HepG2 (cell line): ENCODE results near the gene MYRFL. TPM values are rescaled to one million over a fixed set of nuclear protein-coding genes. Genes with fewer than 3 reads are reported as not detected.

Source experiments
- ATAC-seq: fragments of 200-7000 bp; cut with Tn5 transposase; 3 replicates; pipeline ENCODE4 v1.9.1; 2020; ENCODE audit warnings: mild to moderate bottlenecking, moderate library complexity
- BruUV-seq: library from RNA; stranded (reverse); fragments of 400-500 nt; replicated peaks from 2 replicates; lab custom pipeline; 2021; lab: Mats Ljungman, UMichigan
- CTCF ChIA-PET: fragments of 300-600 bp; formaldehyde crosslinking; extraction: SDS; loops from one replicate; lab custom pipeline; 2021; ENCODE audit warnings: low total read pairs, inconsistent platforms, low intra/inter-chr PET ratio; lab: Yijun Ruan, JAX
- POLR2A ChIA-PET: fragments of 350-600 bp; sonication (Branson Sonifier 250); formaldehyde crosslinking; loops from one replicate; lab custom pipeline; 2020; ENCODE audit warnings: antibody characterized with exemption, inconsistent platforms; lab: Yijun Ruan, JAX
- DNase-seq: peaks from one replicate; pipeline ENCODE4 v3.0.0-alpha.2; 2015; ENCODE audit warnings: low spot score
- FAIRE-seq: peaks from 3 replicates; lab custom pipeline; 2011; peaks lifted over from hg19 to GRCh38; lab: Jason Lieb, UNC
- H2AFZ ChIP-seq: one replicate; pipeline ENCODE4 v1.6.1; 2011; ENCODE audit warnings: low read length, inconsistent platforms
- H3K27ac ChIP-seq: fragments of 300-600 bp; 3 replicates; pipeline ENCODE4 v1.8.0; 2011; ENCODE audit warnings: mixed run types, mild to moderate bottlenecking, mixed read lengths, low read length, inconsistent platforms; ENCODE audit not compliant: insufficient read depth; ENCODE audit errors: extremely low read length
- H3K27me3 ChIP-seq, 2 experiments: fragments of 200-600 bp in 1 of 2; 2 replicates in 1 of 2; 3 replicates in 1 of 2; pipeline versions ENCODE4 v1.6.0 to v1.8.0; 2011; ENCODE audit warnings: low read length in 2 of 2, mild to moderate bottlenecking in 2 of 2, moderate library complexity in 2 of 2, inconsistent platforms in 1 of 2; ENCODE audit not compliant: insufficient read depth in 2 of 2, control insufficient read depth in 1 of 2
- H3K36me3 ChIP-seq, 2 experiments: fragments of 200-600 bp in 1 of 2; replicated peaks in 1 of 2; 2 replicates in 1 of 2; 3 replicates in 1 of 2; pipeline versions ENCODE4 v1.5.1 to v1.8.0; 2011; ENCODE audit warnings: low read length in 2 of 2, inconsistent platforms in 1 of 2; ENCODE audit not compliant: insufficient read depth in 2 of 2, control insufficient read depth in 1 of 2
- H3K4me1 ChIP-seq: 2 replicates; pipeline ENCODE4 v1.5.1; 2012; ENCODE audit warnings: low read length, inconsistent platforms; ENCODE audit not compliant: insufficient read depth
- H3K4me2 ChIP-seq: 2 replicates; pipeline ENCODE4 v1.6.0; 2011; ENCODE audit warnings: low read depth, low read length, inconsistent platforms
- H3K4me3 ChIP-seq, 3 experiments: fragments of 200-600 bp in 1 of 3; sonication (generic), shearing (Covaris generic) in 1 of 3; replicated peaks in 1 of 3; 2 replicates each; pipeline ENCODE4 v1.5.1; 2011 to 2016; ENCODE audit warnings: low read length in 3 of 3, inconsistent platforms in 2 of 3, low read depth in 2 of 3, mild to moderate bottlenecking in 2 of 3, control low read depth in 1 of 3, mixed read lengths in 1 of 3; ENCODE audit not compliant: insufficient read depth in 1 of 3
- H3K79me2 ChIP-seq: one replicate; pipeline ENCODE4 v1.6.1; 2011; ENCODE audit warnings: low read length, inconsistent platforms; ENCODE audit not compliant: insufficient read depth
- H3K9ac ChIP-seq: 2 replicates; pipeline ENCODE4 v1.6.0; 2011; ENCODE audit warnings: mild to moderate bottlenecking, low read depth, low read length, inconsistent platforms; ENCODE audit not compliant: insufficient read depth
- H3K9me3 ChIP-seq: 2 replicates; pipeline ENCODE4 v1.5.1; 2012; ENCODE audit warnings: mild to moderate bottlenecking, low read length
- H4K20me1 ChIP-seq: 2 replicates; pipeline ENCODE4 v1.6.0; 2011; ENCODE audit warnings: inconsistent platforms, mild to moderate bottlenecking, low read length, moderate library complexity; ENCODE audit not compliant: insufficient read depth
- KLF6 ChIP-seq: IDR thresholded peaks from 2 replicates; pipeline ENCODE4 v1.8.0; 2016; ENCODE audit warnings: missing biosample characterization, missing genetic modification reagents
- NFKBIZ ChIP-seq: IDR thresholded peaks from 2 replicates; pipeline ENCODE4 v1.6.1; 2018; ENCODE audit warnings: missing genetic modification reagents, missing compliant biosample characterization
- NR2F2 ChIP-seq: IDR thresholded peaks from 2 replicates; pipeline ENCODE4 v1.6.1; 2012; ENCODE audit warnings: low read depth, inconsistent platforms, borderline replicate concordance
- YEATS4 ChIP-seq: sonication (generic); formaldehyde crosslinking; IDR thresholded peaks from 2 replicates; pipeline ENCODE4 v1.4.0; 2020; ENCODE audit warnings: missing genetic modification reagents, borderline replicate concordance
- ZBTB2 ChIP-seq: sonication (generic); formaldehyde crosslinking; IDR thresholded peaks from 2 replicates; pipeline ENCODE4 v1.8.0; 2022; ENCODE audit warnings: low read depth, missing genetic modification reagents
- ZNF33B ChIP-seq: sonication (generic); formaldehyde crosslinking; IDR thresholded peaks from 2 replicates; pipeline ENCODE4 v1.5.1; 2020; ENCODE audit warnings: mild to moderate bottlenecking, missing genetic modification reagents
- ZNF343 ChIP-seq: sonication (generic); formaldehyde crosslinking; IDR thresholded peaks from 2 replicates; pipeline ENCODE4 v1.4.0; 2020; ENCODE audit warnings: mild to moderate bottlenecking, missing genetic modification reagents
- ZNF777 ChIP-seq: sonication (generic); formaldehyde crosslinking; IDR thresholded peaks from 2 replicates; pipeline ENCODE4 v1.4.0; 2020; ENCODE audit warnings: missing genetic modification reagents
- WGBS: methylation state at CpG from one replicate; pipeline ENCODE4 v1.1.6; 2017; ENCODE audit warnings: low lambda C conversion rate; 5-methylcytosine and 5-hydroxymethylcytosine counted together
- in situ Hi-C: cut with HindIII; loops from 2 replicates; pipeline ENCODE4 v1.10.0; 2017; ENCODE audit warnings: low pct_unique_long_range_greater_than_20kb; ENCODE audit not compliant: extremely low pct_ligation_motif_present
- intact Hi-C: fragments of 100-400 bp; cut with micrococcal nuclease; formaldehyde crosslinking; loops from one replicate; pipeline ENCODE4 v1.10.0; 2022; ENCODE audit not compliant: unreplicated experiment
- polyA plus RNA-seq, 8 experiments: library from polyadenylated mRNA; depleted of rRNA in 3 of 8; stranded (reverse) in 7 of 8; unstranded in 1 of 8; fragments of >200 nt; fragmentation: Illumina TruSeq in 4 of 8; extraction: Trizol in 4 of 8; gene quantifications; 2 replicates each; pipeline versions ENCODE4 v1.2.1 to v1.2.3, GENCODE V29; 2011 to 2016; ENCODE audit warnings: low read depth in 4 of 8, missing spikeins in 1 of 8, mixed read lengths in 1 of 8; ENCODE audit not compliant: insufficient read depth in 1 of 8
- total RNA-seq, 5 experiments: library from RNA; depleted of rRNA; stranded (reverse); fragments of >200 nt; fragmentation: Illumina TruSeq; extraction: Trizol; gene quantifications; 2 replicates each; pipeline ENCODE4 v1.2.3, GENCODE V29; 2016; ENCODE audit warnings: low read depth in 1 of 5
- TF ChIP-seq, protein P1 (sequence below): sonication (generic); formaldehyde crosslinking; IDR thresholded peaks from 2 replicates; pipeline ENCODE4 v1.4.0; 2020; ENCODE audit warnings: mild to moderate bottlenecking, missing genetic modification reagents
- TF ChIP-seq, protein P2 (sequence below): sonication (generic); formaldehyde crosslinking; conservative IDR thresholded peaks from 2 replicates; pipeline ENCODE4 v1.4.0; 2020; ENCODE audit warnings: missing genetic modification reagents
- TF ChIP-seq, protein P3 (sequence below): IDR thresholded peaks from 2 replicates; pipeline ENCODE4 v1.6.1; 2012; ENCODE audit warnings: inconsistent platforms

Gene MYRFL
- total and polyA plus RNA-seq, 2 of the 13 experiments (the other 11 are each of a cell fraction or from before 2014, with no cell fraction given): 0.09 to 0.11 TPM

- POLR2A ChIA-PET: no interaction called here
- no peak overlapping the region for H3K4me2 ChIP-seq
- H3K4me1 ChIP-seq: no peaks in the 10 kb centered on the region
- H3K79me2 ChIP-seq: no peaks in the 10 kb centered on the region
- no peak overlapping the region for H3K27ac ChIP-seq
- 19% methylated on average over 5 of the region's 5 CpGs for WGBS
- no peak for FAIRE-seq
- no peak for TF ChIP-seq KLF6
- TF ChIP-seq ZNF33B (CRISPR knock-in tag): no peak
- TF ChIP-seq YEATS4: no peak
- TF ChIP-seq, protein P1, sequence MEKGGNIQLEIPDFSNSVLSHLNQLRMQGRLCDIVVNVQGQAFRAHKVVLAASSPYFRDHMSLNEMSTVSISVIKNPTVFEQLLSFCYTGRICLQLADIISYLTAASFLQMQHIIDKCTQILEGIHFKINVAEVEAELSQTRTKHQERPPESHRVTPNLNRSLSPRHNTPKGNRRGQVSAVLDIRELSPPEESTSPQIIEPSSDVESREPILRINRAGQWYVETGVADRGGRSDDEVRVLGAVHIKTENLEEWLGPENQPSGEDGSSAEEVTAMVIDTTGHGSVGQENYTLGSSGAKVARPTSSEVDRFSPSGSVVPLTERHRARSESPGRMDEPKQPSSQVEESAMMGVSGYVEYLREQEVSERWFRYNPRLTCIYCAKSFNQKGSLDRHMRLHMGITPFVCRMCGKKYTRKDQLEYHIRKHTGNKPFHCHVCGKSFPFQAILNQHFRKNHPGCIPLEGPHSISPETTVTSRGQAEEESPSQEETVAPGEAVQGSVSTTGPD: no peak
- TF ChIP-seq ZBTB2 (CRISPR knock-in tag): no peak
- no peak for TF ChIP-seq NFKBIZ (CRISPR knock-in tag)
- TF ChIP-seq, protein P2, sequence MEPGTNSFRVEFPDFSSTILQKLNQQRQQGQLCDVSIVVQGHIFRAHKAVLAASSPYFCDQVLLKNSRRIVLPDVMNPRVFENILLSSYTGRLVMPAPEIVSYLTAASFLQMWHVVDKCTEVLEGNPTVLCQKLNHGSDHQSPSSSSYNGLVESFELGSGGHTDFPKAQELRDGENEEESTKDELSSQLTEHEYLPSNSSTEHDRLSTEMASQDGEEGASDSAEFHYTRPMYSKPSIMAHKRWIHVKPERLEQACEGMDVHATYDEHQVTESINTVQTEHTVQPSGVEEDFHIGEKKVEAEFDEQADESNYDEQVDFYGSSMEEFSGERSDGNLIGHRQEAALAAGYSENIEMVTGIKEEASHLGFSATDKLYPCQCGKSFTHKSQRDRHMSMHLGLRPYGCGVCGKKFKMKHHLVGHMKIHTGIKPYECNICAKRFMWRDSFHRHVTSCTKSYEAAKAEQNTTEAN (CRISPR knock-in tag): no peak
- no peak for TF ChIP-seq ZNF343 (CRISPR knock-in tag)
- TF ChIP-seq, protein P3, sequence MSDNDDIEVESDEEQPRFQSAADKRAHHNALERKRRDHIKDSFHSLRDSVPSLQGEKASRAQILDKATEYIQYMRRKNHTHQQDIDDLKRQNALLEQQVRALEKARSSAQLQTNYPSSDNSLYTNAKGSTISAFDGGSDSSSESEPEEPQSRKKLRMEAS: no peak
- no peak for TF ChIP-seq NR2F2
- no peak for TF ChIP-seq ZNF777 (CRISPR knock-in tag)
- no peak overlapping the region for H3K4me3 ChIP-seq
- H3K36me3 ChIP-seq: no peaks in the 10 kb centered on the region
- DNase-seq: no peak
- no peaks in the 10 kb centered on the region for H4K20me1 ChIP-seq
- intact Hi-C loops (no loop called here), in situ Hi-C loops (loop anchor here (25.0 kb wide), 1 partner anchor 476 kb away; the partner anchor contains the start of gene KCNMB4)
- H2AFZ ChIP-seq: no peak overlapping the region
- H3K27me3 ChIP-seq: peaks cover 0 to 9% of the 10 kb centered on the region in 2 experiments; a peak in 2 of 5 replicates
- no peak for ATAC-seq
- no TSS peak for BruUV-seq
- CTCF ChIA-PET: no interaction called here
- H3K9ac ChIP-seq: no peak overlapping the region
- no peaks in the 10 kb centered on the region for H3K9me3 ChIP-seq
Measured at GRCh38 chr12:69886109-69886508, 61.1 kb downstream of the MYRFL start.
